GM18505 (cell line): Measurements from ENCODE around the gene LANCL2.

Source experiments
- ATAC-seq: cut with Tn5 transposase; IDR thresholded peaks from one replicate; pipeline ENCODE4 v1.9.1; 2021; ENCODE audit not compliant: unreplicated experiment
- POLR2A ChIP-seq: IDR thresholded peaks from 4 replicates; pipeline ENCODE4 v1.6.1; 2011; ENCODE audit warnings: borderline replicate concordance; ENCODE audit not compliant: insufficient read depth, insufficient read length; ENCODE audit errors: extremely low read depth

The LANCL2 gene, protein sequence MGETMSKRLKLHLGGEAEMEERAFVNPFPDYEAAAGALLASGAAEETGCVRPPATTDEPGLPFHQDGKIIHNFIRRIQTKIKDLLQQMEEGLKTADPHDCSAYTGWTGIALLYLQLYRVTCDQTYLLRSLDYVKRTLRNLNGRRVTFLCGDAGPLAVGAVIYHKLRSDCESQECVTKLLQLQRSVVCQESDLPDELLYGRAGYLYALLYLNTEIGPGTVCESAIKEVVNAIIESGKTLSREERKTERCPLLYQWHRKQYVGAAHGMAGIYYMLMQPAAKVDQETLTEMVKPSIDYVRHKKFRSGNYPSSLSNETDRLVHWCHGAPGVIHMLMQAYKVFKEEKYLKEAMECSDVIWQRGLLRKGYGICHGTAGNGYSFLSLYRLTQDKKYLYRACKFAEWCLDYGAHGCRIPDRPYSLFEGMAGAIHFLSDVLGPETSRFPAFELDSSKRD

DNA sequence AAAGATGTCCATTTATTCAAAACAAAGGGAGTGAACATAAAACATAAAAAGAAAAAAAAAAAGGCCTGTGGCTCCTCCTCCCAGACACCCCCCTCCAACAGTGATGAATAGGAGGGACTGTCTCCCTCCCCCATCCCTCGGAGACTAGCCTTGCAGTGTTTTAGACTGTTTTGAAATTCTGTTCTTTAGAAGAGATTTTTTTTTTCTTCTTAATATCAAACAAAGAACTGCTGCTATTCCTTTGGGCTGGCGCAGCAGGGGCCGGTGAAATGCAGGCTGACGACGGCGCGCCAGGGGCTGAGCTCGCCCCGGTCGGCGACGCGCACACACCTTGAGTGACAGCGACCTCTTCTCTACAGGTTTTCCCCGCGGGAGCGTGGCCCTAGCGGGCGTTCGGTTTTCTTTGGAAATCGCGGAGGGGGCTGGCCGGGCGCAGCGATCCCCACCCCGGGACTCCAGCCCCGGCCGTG lies at the start of gene LANCL2:
TSS of gene LANCL2 (plus strand) at position 133 of the 470 bp plus-strand sequence. CDS start 689 bp downstream, outside the sequence.
- no peak for TF ChIP-seq POLR2A
- peak; percentile 14 for ATAC-seq

DNA sequence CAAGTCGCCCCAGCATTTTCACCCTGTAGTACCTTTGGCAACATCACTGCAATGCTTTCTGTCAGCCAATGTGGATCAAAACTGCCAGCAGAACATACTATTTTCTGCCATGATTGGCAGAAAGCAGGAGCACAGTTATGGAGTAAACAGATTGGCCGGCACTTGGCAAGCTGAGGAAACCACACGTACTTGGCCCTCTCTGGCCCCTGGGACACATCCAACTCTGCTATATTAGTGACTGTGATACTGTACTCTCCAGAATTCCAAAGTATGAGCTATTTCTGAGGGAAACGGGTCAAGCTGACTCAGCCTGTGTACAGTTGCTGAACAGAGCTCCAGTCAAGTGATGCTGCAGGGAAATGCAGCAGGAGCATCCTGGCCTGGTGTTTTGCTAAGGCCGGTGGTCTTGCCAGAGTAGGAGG lies 39.8 kb upstream of the LANCL2 start:
- ATAC-seq = no peak
- no peak for TF ChIP-seq POLR2A

GRCh38 chr7:55326081-55326835 lies 38.9 kb upstream of the LANCL2 start:
- ATAC-seq = no peak
- TF ChIP-seq POLR2A = no peak

DNA sequence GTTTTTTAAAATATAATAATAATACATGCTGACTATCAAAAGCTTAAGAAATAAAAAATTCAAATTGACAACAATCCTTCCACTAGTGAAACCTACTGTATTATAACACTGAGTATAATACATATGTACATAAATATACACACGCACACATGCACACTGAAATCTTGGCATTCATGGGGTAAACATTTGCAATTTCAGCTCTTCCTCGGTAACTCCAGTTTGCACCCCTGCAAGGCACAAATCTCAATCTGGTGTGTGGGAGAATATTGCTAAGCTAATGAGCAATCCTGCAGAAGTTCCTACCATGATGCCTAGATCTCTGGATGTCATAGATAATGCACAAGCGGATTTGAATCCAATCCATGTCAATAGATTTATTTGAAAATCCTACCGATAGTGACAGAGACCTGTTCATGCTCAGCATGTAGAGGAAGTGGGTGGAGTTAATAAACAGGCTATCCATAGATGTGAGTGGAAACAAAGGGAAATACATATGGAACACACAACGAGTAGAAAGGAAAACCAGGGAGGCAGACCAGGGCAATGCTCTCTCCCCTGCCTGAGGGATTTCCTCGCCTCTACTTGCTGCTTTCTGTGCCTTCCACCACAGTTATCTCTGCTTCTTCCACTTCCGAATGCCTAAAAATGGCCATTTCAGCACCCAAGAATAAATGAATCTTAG lies 38.1 kb upstream of the LANCL2 start:
- TF ChIP-seq POLR2A = no peak
- no peak for ATAC-seq

DNA sequence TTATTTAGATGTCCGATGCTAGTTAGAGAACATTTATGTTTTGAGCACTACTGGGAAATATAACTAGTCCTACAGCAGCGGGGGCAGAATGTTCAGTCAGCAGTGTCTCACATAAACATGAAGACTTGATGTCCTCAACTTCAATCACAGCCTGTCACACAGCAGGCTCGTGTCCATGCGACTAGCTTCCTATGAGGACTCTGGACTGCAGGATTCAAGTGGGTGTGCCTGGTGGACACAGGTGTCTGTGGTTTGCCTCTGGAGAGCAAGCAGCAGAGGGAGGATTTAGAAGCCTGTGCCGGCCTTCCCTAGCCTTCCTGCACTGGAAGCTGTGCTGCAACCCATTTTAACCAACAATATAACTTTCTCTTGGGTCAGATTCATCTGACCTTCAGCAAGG lies 30.0 kb upstream of the LANCL2 start:
- TF ChIP-seq POLR2A = no peak
- no peak for ATAC-seq

DNA sequence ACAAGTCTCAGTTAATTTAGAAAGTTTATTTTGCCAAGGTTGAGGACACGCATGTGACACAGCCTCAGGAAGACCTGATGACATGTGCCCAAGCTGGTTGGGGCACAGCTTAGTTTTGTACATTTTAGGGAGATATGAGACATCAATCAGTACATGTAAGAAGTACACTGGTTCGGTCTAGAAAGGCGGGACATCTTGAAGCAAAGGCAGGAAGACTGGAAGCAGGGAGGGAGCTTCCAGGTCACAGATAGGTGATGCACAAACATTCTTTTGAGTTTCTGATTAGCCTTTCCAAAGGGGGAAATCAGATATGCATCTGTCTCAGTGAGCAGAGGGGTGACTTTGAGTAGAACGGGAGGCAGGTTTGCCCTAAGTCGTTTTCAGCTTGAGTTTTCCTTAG lies 29.4 kb upstream of the LANCL2 start:
- ATAC-seq = no peak
- no peak for TF ChIP-seq POLR2A

GRCh38 chr7:55336540-55336939 lies 28.6 kb upstream of the LANCL2 start:
- TF ChIP-seq POLR2A = no peak
- ATAC-seq = no peak

DNA sequence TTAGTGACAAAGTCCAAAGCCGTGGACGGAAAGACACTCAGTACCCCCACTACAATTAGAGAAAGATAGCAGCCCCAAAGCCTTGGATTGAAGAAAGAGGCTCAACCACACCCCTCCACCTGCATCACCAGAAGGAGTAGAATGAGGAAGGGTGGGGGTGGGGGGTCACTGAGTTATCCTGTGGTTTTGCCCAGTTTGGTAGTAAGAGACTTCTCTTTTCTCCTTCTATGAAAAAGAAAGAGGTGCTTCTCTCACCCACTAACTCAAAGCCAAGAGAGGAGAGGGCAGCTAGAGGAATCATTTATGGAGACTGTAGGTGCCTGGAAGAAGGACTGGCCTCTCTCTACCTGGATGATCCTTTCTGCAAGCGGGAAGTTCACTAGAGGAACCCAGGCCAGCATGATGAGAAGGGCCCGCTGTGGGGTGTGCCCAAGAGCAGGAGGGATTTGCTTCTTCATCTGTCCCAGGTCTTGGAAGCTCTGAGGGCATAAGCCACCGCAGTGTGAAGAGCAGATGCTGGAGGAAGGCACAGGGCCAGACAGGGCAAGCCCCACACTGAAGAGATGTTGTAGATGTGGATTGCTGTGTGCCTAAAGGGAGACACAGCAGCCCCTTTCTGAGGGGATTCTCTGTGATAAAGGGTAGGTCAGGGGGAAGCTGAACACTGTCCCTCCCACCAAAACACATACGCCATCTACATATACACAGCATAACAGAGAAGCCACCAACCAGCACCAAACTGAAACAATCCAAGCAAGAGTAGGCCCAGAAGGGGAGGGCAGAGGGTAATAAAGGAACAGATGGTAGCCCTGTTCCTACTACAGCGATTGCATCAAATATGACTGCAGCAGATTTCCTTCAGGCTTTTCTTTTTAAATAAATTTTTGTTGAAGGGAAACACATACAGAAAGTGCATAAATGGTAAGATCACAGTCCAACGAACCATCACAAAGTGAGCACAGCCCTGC lies 25.8 kb upstream of the LANCL2 start:
- no peak for TF ChIP-seq POLR2A
- no peak for ATAC-seq

- no peak for ATAC-seq
- TF ChIP-seq POLR2A = no peak
Observed at GRCh38 chr7:55342216-55342871, 22.8 kb upstream of the LANCL2 start.

DNA sequence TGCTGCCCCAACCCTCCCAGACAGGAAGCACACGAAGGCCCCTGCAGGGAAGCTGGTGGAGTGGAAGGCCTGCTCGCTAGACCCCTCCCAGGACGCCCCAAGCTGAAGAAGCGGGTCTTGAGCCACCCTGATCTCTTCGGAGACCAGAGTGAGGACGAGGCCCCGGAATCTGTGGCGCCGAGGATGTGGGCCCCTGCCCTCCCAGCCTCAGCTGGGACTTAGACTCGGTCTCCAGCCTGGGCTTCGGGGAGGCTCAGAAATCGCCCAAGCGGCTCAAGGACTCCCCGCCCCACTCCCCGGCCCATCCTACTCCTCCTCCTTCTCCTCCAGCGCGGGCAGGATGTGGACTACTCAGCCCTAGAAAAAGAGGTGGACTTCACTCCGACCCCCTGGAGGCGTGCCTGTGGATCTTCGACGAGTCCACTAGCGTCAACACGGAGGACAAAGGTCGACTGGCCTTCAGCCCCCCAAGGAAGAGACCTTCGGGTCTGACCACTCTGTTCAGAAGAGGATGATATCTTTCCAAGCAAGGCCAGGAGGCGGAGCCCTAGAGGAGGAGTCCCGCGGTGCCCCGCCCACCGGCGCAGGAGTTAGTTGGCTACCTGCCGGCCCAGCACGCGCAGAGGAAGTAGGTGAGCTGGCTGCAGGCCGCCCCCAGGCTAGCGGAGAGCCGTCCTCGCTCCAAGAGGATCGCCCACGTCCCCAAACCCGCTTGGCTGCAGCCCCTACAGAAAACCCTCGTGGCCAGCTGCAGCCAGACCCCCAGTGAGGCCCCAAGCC lies 21.9 kb upstream of the LANCL2 start:
- no peak for ATAC-seq
- no peak for TF ChIP-seq POLR2A

- ATAC-seq = no peak
- no peak for TF ChIP-seq POLR2A
Observed at GRCh38 chr7:55343860-55344606, 21.1 kb upstream of the LANCL2 start.

DNA sequence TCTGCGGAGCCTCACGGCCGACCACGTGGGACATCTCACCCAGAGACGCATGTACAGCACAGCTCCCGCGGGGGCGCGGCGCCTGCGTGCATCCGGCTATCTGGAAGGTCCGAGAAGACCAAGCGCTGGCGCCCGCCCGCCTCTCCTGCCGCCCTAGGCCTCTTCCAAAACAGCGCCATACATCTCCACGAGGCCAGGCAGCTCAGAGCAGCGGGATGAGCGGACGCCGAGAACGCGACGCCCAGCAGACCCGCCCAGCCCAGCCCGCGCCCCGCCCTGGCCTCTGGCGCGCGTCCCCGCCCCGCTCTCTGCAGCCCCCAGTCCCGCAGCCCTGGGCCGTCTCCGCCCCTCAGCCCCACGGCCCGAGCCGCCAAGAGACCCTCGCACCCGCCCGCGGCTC lies 20.3 kb upstream of the LANCL2 start:
- TF ChIP-seq POLR2A = no peak
- ATAC-seq = no peak
